ENCODE results near the gene PRR13.

The PRR13 gene

DNA sequence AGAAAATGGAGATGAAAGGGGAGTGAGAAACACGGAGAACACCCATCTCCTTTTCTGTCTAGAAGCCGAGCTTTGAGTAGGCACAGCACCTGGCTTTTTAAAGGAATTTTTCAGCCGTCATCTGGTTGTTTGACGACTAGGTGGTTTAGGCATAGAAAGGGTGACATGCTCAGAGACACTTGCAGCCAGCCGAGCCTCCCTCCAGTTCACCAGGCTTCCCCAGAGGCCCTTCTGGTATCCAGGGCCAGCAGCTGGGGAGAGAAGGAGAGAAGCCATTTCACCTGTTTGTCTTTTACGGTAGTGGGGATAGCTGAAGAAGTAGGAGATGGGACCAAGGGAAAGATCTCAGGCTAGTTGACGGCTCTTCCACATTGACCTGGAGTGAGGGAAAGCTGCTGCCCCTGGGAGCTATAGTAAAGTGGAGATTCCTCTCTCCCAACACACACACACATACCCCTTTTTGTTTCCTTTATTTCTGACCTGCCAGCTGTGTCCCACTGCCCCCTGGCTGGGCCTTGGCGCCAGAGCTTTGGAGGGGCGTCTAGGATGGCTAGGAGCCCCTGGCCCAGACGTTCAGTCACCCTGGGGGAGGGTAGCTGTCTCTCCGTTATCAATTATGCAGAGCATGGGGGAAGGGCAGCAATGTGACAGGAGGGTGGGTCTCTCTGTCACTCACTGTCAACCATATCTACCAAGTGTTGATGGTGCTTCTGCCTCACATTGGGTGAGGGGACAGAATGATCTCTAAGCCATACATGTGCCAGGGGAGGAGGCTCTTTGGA, 52.3 kb downstream of the PRR13 start:
- no peak for DNase-seq (ENCODE audit: low read depth)
